ENCODE measurements around the gene LGALS1.

DNA sequence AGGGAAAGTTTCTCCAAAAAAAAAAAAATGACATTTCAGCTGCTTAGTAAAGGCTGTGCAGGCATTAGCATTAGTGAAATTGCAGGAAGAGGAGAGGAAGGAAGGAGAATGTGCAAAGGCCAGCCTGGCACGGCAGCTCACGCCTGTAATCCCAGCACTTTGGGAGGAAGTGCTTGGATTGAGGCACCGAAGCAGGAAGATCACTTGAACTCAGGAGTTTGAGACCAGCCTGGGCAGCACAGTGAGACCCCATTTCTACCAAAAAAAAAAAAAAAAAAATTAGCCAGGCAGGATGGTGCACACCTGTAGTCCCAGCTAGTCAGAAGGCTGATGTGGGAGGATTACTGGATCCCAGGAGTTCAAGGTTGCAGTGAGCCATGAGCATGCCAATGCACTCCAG is 29.2 kb downstream of the LGALS1 start:
- TF ChIP-seq, protein P1, sequence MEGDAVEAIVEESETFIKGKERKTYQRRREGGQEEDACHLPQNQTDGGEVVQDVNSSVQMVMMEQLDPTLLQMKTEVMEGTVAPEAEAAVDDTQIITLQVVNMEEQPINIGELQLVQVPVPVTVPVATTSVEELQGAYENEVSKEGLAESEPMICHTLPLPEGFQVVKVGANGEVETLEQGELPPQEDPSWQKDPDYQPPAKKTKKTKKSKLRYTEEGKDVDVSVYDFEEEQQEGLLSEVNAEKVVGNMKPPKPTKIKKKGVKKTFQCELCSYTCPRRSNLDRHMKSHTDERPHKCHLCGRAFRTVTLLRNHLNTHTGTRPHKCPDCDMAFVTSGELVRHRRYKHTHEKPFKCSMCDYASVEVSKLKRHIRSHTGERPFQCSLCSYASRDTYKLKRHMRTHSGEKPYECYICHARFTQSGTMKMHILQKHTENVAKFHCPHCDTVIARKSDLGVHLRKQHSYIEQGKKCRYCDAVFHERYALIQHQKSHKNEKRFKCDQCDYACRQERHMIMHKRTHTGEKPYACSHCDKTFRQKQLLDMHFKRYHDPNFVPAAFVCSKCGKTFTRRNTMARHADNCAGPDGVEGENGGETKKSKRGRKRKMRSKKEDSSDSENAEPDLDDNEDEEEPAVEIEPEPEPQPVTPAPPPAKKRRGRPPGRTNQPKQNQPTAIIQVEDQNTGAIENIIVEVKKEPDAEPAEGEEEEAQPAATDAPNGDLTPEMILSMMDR (conservative IDR thresholded peaks at IDR 0.05): no peak
- no peak for TF ChIP-seq ZFX (IDR thresholded peaks at IDR 0.05)

All from C4-2B (cell line).